PC-3 (cell line): Measurements from ENCODE around the gene TRMT5. TPM values are rescaled to one million over a fixed set of nuclear protein-coding genes. Genes with fewer than 3 reads are reported as not detected.

ENCODE experiments used
- ATAC-seq: fragments of 200-7000 bp; cut with Tn5 transposase; 2 replicates; pipeline ENCODE4 v1.9.1; 2020; ENCODE audit warnings: mild to moderate bottlenecking, moderate library complexity
- BruUV-seq: library from RNA; stranded (reverse); fragments of 400-500 nt; replicated peaks from 2 replicates; lab custom pipeline; 2021; lab: Mats Ljungman, UMichigan
- CTCF ChIA-PET: fragments of 300-600 bp; sonication (Branson Sonifier 250); formaldehyde crosslinking; loops from one replicate; lab custom pipeline; 2022; ENCODE audit warnings: antibody characterized with exemption; lab: Charles Lee
- POLR2A ChIA-PET: fragments of 300-600 bp; sonication (Branson Sonifier 250); formaldehyde crosslinking; loops from one replicate; lab custom pipeline; 2022; ENCODE audit warnings: antibody characterized with exemption; ENCODE audit not compliant: unreplicated experiment; lab: Charles Lee
- DNase-seq: peaks from one replicate; pipeline ENCODE4 v3.0.0-alpha.2; 2015
- H2AFZ ChIP-seq: fragments of 300-600 bp; sonication (generic); 2 replicates; pipeline ENCODE4 v1.6.0; 2016; ENCODE audit warnings: antibody characterized with exemption, low read length
- H3F3A ChIP-seq: fragments of 300-600 bp; sonication (generic); one replicate; pipeline ENCODE4 v1.6.0; 2017; ENCODE audit warnings: antibody characterized with exemption, low read length, control low read depth, mild to moderate bottlenecking; ENCODE audit not compliant: unreplicated experiment
- H3K27ac ChIP-seq: fragments of 300-600 bp; sonication (generic); 2 replicates; pipeline ENCODE4 v1.5.1; 2016; ENCODE audit warnings: mild to moderate bottlenecking, low read length
- H3K27me3 ChIP-seq: fragments of 300-600 bp; sonication (generic); 2 replicates; pipeline ENCODE4 v1.6.1; 2016; ENCODE audit warnings: low read length, mixed read lengths
- H3K36me3 ChIP-seq: fragments of 300-600 bp; sonication (generic); 2 replicates; pipeline ENCODE4 v1.6.1; 2016; ENCODE audit warnings: low read depth, mixed run types, low read length, mixed read lengths
- H3K4me1 ChIP-seq: fragments of 300-600 bp; sonication (generic); 2 replicates; pipeline ENCODE4 v1.5.1; 2016; ENCODE audit warnings: low read length; ENCODE audit not compliant: insufficient read depth
- H3K4me2 ChIP-seq: fragments of 300-600 bp; sonication (generic); 2 replicates; pipeline ENCODE4 v1.6.0; 2016; ENCODE audit warnings: low read length
- H3K4me3 ChIP-seq: fragments of 300-600 bp; sonication (generic); 2 replicates; pipeline ENCODE4 v1.5.1; 2016; ENCODE audit warnings: mild to moderate bottlenecking, low read length, mixed read lengths
- H3K79me2 ChIP-seq: fragments of 300-600 bp; sonication (generic); 2 replicates; pipeline ENCODE4 v1.6.1; 2017; ENCODE audit warnings: low read length, mixed read lengths
- H3K9ac ChIP-seq: fragments of 300-600 bp; sonication (generic); 2 replicates; pipeline ENCODE4 v1.6.0; 2016; ENCODE audit warnings: mild to moderate bottlenecking, low read length
- H3K9me2 ChIP-seq: fragments of 300-600 bp; sonication (generic); replicated peaks from 2 replicates; pipeline ENCODE4 v1.6.1; 2016; ENCODE audit warnings: mixed run types, low read length, mixed read lengths
- H3K9me3 ChIP-seq: fragments of 300-600 bp; sonication (generic); 2 replicates; pipeline ENCODE4 v1.6.1; 2016; ENCODE audit warnings: low read length, mixed read lengths
- H4K20me1 ChIP-seq: fragments of 300-600 bp; sonication (generic); 2 replicates; pipeline ENCODE4 v1.6.1; 2016; ENCODE audit warnings: low read length, mixed read lengths
- EZH2 ChIP-seq: fragments of 300-600 bp; sonication (generic); IDR thresholded peaks from one replicate; pipeline ENCODE4 v1.6.1; 2017; ENCODE audit warnings: antibody characterized with exemption, mild to moderate bottlenecking, low read length; ENCODE audit not compliant: unreplicated experiment
- EZH2phosphoT487 ChIP-seq: fragments of 300-600 bp; sonication (generic); IDR thresholded peaks from 2 replicates; pipeline ENCODE4 v1.6.1; 2018; ENCODE audit warnings: mild to moderate bottlenecking, antibody characterized with exemption, low read length, borderline replicate concordance
- intact Hi-C: fragments of 100-400 bp; cut with micrococcal nuclease; formaldehyde crosslinking; loops from 2 replicates; pipeline ENCODE4 v1.9.0; 2023
- total RNA-seq: library from RNA; depleted of rRNA; stranded (reverse); fragments of >200 nt; gene quantifications from 2 replicates; pipeline ENCODE4 v1.2.3, GENCODE V29; 2014
- TF ChIP-seq, protein P1 (sequence below): fragments of 300-600 bp; sonication (generic); conservative IDR thresholded peaks from 2 replicates; pipeline ENCODE4 v1.5.1; 2017; ENCODE audit warnings: antibody characterized with exemption, low read depth, mild to moderate bottlenecking, low read length

Gene TRMT5
- total RNA-seq, 1 experiment from 2014 or later, result 12.8 TPM

DNA sequence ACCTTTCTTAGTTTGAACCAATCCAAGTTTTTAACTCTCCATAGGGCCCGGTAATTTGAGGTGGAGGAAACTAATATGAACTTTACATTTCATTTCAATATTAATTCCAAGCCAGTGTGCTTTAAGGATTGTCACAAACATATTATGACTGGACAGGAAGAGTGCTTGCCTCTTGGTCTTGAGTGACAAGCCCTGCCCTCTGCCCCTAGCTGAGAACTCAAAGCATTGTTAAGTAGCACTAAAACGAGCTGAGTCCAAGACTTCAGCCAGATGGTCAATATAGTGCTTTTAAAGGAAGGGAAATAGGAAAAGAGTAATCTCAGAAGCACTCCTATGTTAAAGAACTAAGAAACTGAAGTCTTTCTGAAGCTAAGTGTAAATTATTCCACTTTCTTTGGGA is 17.1 kb downstream of the TRMT5 start:
- ChIA-PET CTCF (interaction anchor here (0.6 kb wide), 1 partner anchor 17 kb away, joined by 3 read pairs; no protein-coding TSS in a partner anchor), POLR2A (no interaction called here)
- no peak for ATAC-seq
- intact Hi-C loops, result no loop called here
- H4K20me1 ChIP-seq, result no peaks in the 10 kb centered on the region
- TF ChIP-seq EZH2phosphoT487 (no peak), EZH2 (no peak)
- TF ChIP-seq, protein P1, sequence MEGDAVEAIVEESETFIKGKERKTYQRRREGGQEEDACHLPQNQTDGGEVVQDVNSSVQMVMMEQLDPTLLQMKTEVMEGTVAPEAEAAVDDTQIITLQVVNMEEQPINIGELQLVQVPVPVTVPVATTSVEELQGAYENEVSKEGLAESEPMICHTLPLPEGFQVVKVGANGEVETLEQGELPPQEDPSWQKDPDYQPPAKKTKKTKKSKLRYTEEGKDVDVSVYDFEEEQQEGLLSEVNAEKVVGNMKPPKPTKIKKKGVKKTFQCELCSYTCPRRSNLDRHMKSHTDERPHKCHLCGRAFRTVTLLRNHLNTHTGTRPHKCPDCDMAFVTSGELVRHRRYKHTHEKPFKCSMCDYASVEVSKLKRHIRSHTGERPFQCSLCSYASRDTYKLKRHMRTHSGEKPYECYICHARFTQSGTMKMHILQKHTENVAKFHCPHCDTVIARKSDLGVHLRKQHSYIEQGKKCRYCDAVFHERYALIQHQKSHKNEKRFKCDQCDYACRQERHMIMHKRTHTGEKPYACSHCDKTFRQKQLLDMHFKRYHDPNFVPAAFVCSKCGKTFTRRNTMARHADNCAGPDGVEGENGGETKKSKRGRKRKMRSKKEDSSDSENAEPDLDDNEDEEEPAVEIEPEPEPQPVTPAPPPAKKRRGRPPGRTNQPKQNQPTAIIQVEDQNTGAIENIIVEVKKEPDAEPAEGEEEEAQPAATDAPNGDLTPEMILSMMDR, result no peak
- H3K4me1 ChIP-seq, result peaks cover 5% of the 10 kb centered on the region; the same call in 1 of the 2 replicates
- H3K9ac ChIP-seq, result no peak overlapping the region
- H3K79me2 ChIP-seq, result no peaks in the 10 kb centered on the region
- BruUV-seq, result no TSS peak
- no peak overlapping the region for H3K27ac ChIP-seq
- H3K9me2 ChIP-seq, result no peaks in the 10 kb centered on the region
- no peaks in the 10 kb centered on the region for H3K9me3 ChIP-seq
- H3K4me2 ChIP-seq, result no peak overlapping the region
- H3K36me3 ChIP-seq, result no peaks in the 10 kb centered on the region
- no peak overlapping the region for H2AFZ ChIP-seq
- peaks cover 4% of the 10 kb centered on the region for H3F3A ChIP-seq
- DNase-seq, result no peak
- no peak overlapping the region for H3K4me3 ChIP-seq
- H3K27me3 ChIP-seq, result no peaks in the 10 kb centered on the region

DNA sequence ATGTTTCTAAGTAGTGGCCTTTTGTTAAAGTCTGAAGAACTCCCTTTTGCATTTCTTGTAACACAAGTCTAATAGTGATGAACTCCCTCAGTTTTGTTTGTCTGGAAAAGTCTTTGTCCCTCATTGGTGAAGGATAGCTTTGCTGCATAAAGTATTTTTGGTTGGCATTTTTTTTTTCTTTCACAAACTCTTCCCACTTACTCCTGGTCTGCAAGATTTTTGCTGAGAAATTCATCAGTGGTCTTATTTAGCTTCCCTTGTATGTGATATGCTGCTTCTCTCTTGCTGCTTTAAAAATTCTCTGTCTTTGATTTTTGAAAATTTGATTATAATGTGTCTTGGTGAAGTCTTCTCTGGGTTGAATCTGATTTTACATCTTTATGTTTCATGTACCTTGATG is 22.7 kb downstream of the TRMT5 start:
- Histone ChIP-seq H3K4me1 (no peaks in the 10 kb centered on the region), H3K36me3 (peaks cover 29% of the 10 kb centered on the region; the same call in 1 of the 2 replicates), H3F3A (no peaks in the 10 kb centered on the region), H3K27ac (no peak overlapping the region), H3K4me3 (no peak overlapping the region), H2AFZ (no peak overlapping the region), H3K4me2 (no peak overlapping the region), H3K9ac (no peak overlapping the region), H4K20me1 (no peaks in the 10 kb centered on the region), H3K9me3 (peaks cover 22% of the 10 kb centered on the region), H3K27me3 (no peaks in the 10 kb centered on the region), H3K79me2 (no peaks in the 10 kb centered on the region), H3K9me2 (no peaks in the 10 kb centered on the region)
- intact Hi-C loops, result no loop called here
- no TSS peak for BruUV-seq
- CTCF ChIA-PET, result no interaction called here
- POLR2A ChIA-PET, result no interaction called here
- TF ChIP-seq EZH2phosphoT487 (no peak), EZH2 (no peak)
- TF ChIP-seq, protein P1, result no peak
- DNase-seq (no peak), ATAC-seq (no peak)

DNA sequence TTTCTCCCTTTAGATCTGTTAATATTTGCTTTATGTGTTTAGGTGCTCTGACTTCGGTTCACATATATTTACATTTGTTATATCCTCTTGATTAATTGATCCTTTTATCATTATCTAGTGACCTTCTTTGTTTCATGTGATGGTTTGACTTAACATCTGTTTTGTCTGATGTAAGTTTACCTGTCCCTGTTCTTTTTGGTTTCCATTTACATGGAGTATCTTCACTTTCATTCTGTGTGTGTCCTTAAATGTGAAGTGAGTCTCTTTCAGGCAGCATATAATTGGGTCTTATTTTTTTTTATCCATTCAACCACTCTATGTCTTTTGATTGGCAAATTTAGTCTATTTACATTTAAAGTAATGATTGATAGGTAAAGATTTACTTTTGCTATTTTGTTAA is 24.2 kb downstream of the TRMT5 start:
- POLR2A ChIA-PET, result no interaction called here
- no TSS peak for BruUV-seq

More for the DNA sequence above, 24.2 kb downstream of the TRMT5 start:
- TF ChIP-seq, protein P1, result no peak
- TF ChIP-seq EZH2 (no peak), EZH2phosphoT487 (no peak)
- no peak overlapping the region for H3K9ac ChIP-seq
- H3K27ac ChIP-seq, result no peak overlapping the region
- H3K4me1 ChIP-seq, result no peaks in the 10 kb centered on the region
- no peak overlapping the region for H3K4me3 ChIP-seq
- no peaks in the 10 kb centered on the region for H4K20me1 ChIP-seq
- no peak overlapping the region for H3K4me2 ChIP-seq
- intact Hi-C loops, result no loop called here
- DNase-seq (no peak), ATAC-seq (no peak)
- peaks cover 29% of the 10 kb centered on the region; the same call in 1 of the 2 replicates for H3K36me3 ChIP-seq
- H3K27me3 ChIP-seq, result no peaks in the 10 kb centered on the region
- no peaks in the 10 kb centered on the region for H3K9me2 ChIP-seq
- no peaks in the 10 kb centered on the region for H3F3A ChIP-seq
- CTCF ChIA-PET, result no interaction called here
- no peaks in the 10 kb centered on the region for H3K79me2 ChIP-seq
- H3K9me3 ChIP-seq, result peaks cover 22% of the 10 kb centered on the region
- H2AFZ ChIP-seq, result no peak overlapping the region
